Caco-2 (cell line): ENCODE data around the gene MAPK14. TPM values are rescaled to one million over a fixed set of nuclear protein-coding genes. Genes with fewer than 3 reads are reported as not detected.

Experiments used
- BruUV-seq: library from RNA; stranded (reverse); fragments of 400-500 nt; replicated peaks from 2 replicates; lab custom pipeline; 2021; lab: Mats Ljungman, UMichigan
- CTCF ChIA-PET: fragments of 300-600 bp; sonication (Branson Sonifier 250); formaldehyde crosslinking; loops from one replicate; lab custom pipeline; 2022; ENCODE audit warnings: antibody characterized with exemption; lab: Charles Lee
- POLR2A ChIA-PET: fragments of 300-600 bp; sonication (Branson Sonifier 250); formaldehyde crosslinking; loops from one replicate; lab custom pipeline; 2022; ENCODE audit warnings: antibody characterized with exemption; lab: Charles Lee
- DNase-seq, 2 experiments: peaks; one replicate each; pipeline versions ENCODE4 v3.0.0 to v3.0.0-alpha.2; 2020 to 2022
- H3K27me3 ChIP-seq: replicated peaks from 2 replicates; pipeline ENCODE4 v1.6.0; 2011; ENCODE audit warnings: low read length; ENCODE audit not compliant: control insufficient read depth, insufficient read depth
- H3K36me3 ChIP-seq: 2 replicates; pipeline ENCODE4 v1.5.1; 2011; ENCODE audit warnings: low read length; ENCODE audit not compliant: control insufficient read depth, insufficient read depth
- H3K4me1 ChIP-seq: fragments of 250-450 bp; sonication (Bioruptor Pico); 2 replicates; pipeline ENCODE4 v1.5.1; 2020; ENCODE audit warnings: mild to moderate bottlenecking
- H3K4me3 ChIP-seq: 2 replicates; pipeline ENCODE4 v1.5.1; 2011; ENCODE audit warnings: low read depth, mild to moderate bottlenecking, control low read depth, low read length
- H3K9me3 ChIP-seq: fragments of 250-450 bp; sonication (Bioruptor Pico); 2 replicates; pipeline ENCODE4 v1.5.1; 2020; ENCODE audit warnings: mild to moderate bottlenecking, moderate library complexity
- H3K27ac Mint-ChIP-seq: one replicate; pipeline ENCODE4 v1.8.0; 2022; ENCODE audit warnings: mixed read lengths; ENCODE audit not compliant: unreplicated experiment
- H3K27me3 Mint-ChIP-seq: one replicate; pipeline ENCODE4 v1.8.0; 2022; ENCODE audit warnings: mixed read lengths; ENCODE audit not compliant: insufficient read depth, unreplicated experiment
- H3K36me3 Mint-ChIP-seq: one replicate; pipeline ENCODE4 v1.8.0; 2022; ENCODE audit warnings: mild to moderate bottlenecking, mixed read lengths; ENCODE audit not compliant: insufficient read depth, unreplicated experiment
- H3K4me1 Mint-ChIP-seq: one replicate; pipeline ENCODE4 v1.8.0; 2022; ENCODE audit warnings: low read depth, mixed read lengths; ENCODE audit not compliant: unreplicated experiment
- H3K4me3 Mint-ChIP-seq: one replicate; pipeline ENCODE4 v1.8.0; 2022; ENCODE audit warnings: mild to moderate bottlenecking, moderate library complexity, mixed read lengths; ENCODE audit not compliant: unreplicated experiment
- H3K9me3 Mint-ChIP-seq: one replicate; pipeline ENCODE4 v1.8.0; 2022; ENCODE audit warnings: mixed read lengths; ENCODE audit not compliant: unreplicated experiment
- intact Hi-C: fragments of 100-400 bp; cut with micrococcal nuclease; formaldehyde crosslinking; loops from one replicate; pipeline ENCODE4 v1.10.0; 2022; ENCODE audit not compliant: unreplicated experiment
- total RNA-seq: library from RNA; stranded (reverse); gene quantifications from 2 replicates; pipeline ENCODE4 v1.2.3, GENCODE V29; 2022
- TF ChIP-seq, protein P1 (sequence below), 2 experiments: fragments of 200-600 bp in 1 of 2; IDR thresholded peaks; 1 replicate in 1 of 2; 2 replicates in 1 of 2; pipeline versions ENCODE4 v1.5.1 to v1.8.0; 2011 to 2022; ENCODE audit warnings: antibody characterized with exemption in 1 of 2, control low read depth in 1 of 2, inconsistent platforms in 1 of 2, low read depth in 1 of 2, low read length in 1 of 2, mild to moderate bottlenecking in 1 of 2, moderate library complexity in 1 of 2; ENCODE audit not compliant: insufficient read depth in 1 of 2, severe bottlenecking in 1 of 2, unreplicated experiment in 1 of 2

The MAPK14 gene
- total RNA-seq, 1 experiment from 2014 or later: 72.0 TPM

DNA sequence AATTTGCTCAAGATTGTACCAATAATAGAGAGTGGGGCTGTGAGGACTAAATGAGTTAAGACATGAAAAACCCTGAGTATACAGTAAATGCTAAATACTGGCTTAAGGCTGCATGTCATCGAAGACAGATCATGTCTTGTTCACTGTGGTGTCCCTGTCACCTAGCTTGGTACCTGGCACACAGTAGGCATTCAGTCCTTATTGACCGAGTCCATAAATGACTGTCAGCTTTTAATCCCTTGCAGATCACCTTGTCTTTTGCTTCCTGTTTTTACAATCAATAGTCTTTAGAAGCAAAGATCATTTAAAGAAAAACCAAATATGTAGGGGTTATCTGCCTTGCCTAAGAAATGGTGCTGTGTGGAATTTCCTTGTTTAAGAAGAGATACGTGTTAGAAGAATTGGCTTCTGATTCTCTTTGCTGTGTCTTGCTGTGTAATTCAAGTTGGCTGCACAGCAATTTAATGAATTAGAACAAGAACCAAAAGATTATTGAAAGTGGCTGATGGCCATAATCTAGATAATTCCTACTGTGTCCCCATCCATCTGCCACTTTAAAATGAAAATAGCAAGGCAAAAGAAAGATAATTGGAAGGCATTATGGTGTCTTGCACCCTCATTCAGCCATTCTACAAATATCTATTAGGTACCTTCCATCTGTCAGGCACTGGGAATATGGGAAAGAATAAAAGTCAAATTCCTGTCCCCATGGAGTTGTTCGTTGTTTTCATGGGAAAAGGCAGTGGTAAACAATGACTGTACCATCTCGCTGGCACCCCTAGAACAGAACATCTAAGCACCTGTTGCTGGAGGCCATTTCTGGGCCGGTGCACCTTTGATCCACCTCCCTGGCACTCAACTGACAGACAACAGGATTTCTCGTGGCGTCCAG is 90.3 kb downstream of the MAPK14 start:
- peaks cover 18% of the 10 kb centered on the region for H3K4me1 ChIP-seq
- CTCF ChIA-PET: no interaction called here
- no peaks in the 10 kb centered on the region for H3K27me3 ChIP-seq
- no peaks in the 10 kb centered on the region for H3K36me3 ChIP-seq
- TF ChIP-seq, protein P1, sequence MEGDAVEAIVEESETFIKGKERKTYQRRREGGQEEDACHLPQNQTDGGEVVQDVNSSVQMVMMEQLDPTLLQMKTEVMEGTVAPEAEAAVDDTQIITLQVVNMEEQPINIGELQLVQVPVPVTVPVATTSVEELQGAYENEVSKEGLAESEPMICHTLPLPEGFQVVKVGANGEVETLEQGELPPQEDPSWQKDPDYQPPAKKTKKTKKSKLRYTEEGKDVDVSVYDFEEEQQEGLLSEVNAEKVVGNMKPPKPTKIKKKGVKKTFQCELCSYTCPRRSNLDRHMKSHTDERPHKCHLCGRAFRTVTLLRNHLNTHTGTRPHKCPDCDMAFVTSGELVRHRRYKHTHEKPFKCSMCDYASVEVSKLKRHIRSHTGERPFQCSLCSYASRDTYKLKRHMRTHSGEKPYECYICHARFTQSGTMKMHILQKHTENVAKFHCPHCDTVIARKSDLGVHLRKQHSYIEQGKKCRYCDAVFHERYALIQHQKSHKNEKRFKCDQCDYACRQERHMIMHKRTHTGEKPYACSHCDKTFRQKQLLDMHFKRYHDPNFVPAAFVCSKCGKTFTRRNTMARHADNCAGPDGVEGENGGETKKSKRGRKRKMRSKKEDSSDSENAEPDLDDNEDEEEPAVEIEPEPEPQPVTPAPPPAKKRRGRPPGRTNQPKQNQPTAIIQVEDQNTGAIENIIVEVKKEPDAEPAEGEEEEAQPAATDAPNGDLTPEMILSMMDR (IDR thresholded peaks at IDR 0.05; ENCODE audit: insufficient read depth in 1 of 2, low read depth in 1 of 2, low read length in 1 of 2, severe bottlenecking in 1 of 2, unreplicated experiment in 1 of 2): no peak
- no peaks in the 10 kb centered on the region for H3K9me3 ChIP-seq
- DNase-seq: no peak
- no peaks in the 10 kb centered on the region for H3K9me3 Mint-ChIP-seq
- POLR2A ChIA-PET: no interaction called here
- H3K4me3 Mint-ChIP-seq: no peak overlapping the region
- intact Hi-C loops: no loop called here
- H3K27me3 Mint-ChIP-seq: no peaks in the 10 kb centered on the region
- no peak overlapping the region for H3K4me3 ChIP-seq
- no peak overlapping the region for H3K27ac Mint-ChIP-seq
- H3K4me1 Mint-ChIP-seq: peaks cover 13% of the 10 kb centered on the region
- BruUV-seq: no TSS peak
- H3K36me3 Mint-ChIP-seq: peaks cover 32% of the 10 kb centered on the region

DNA sequence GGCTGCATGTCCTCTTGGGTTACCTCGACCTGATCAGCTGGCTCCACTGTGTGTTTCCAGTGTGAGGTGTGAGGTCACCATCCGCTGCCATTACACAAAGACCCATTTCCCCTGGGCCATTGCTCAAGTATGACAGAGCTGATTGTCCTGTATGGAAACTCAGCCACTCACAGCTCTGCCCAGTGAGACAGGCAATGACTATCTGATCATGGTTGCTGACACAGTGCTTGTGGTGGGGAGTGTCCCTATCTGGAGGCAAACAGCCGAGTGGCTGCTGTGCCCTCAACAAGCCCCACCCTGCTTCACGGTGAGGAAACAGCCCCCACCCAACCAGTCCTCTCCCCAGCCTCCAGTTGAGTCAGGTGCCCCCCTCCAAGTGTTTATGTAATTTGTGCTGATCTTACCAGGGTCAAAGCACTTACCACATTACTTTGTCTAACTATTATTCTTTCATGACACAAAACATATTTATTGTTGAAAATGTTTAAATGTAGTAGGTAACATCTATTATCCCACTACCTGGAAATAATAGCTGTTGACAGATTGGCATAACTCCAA is 91.0 kb downstream of the MAPK14 start:
- Mint-ChIP-seq H3K27ac (no peak overlapping the region), H3K27me3 (no peaks in the 10 kb centered on the region), H3K4me1 (peaks cover 13% of the 10 kb centered on the region), H3K4me3 (no peak overlapping the region), H3K9me3 (no peaks in the 10 kb centered on the region), H3K36me3 (peaks cover 36% of the 10 kb centered on the region)
- no peaks in the 10 kb centered on the region for H3K36me3 ChIP-seq
- H3K4me3 ChIP-seq: no peak overlapping the region
- H3K9me3 ChIP-seq: no peaks in the 10 kb centered on the region
- ChIA-PET POLR2A (no interaction called here), CTCF (no interaction called here)
- peaks cover 18% of the 10 kb centered on the region for H3K4me1 ChIP-seq
- no TSS peak for BruUV-seq
- no peaks in the 10 kb centered on the region for H3K27me3 ChIP-seq
- intact Hi-C loops: no loop called here
- TF ChIP-seq, protein P1 (IDR thresholded peaks at IDR 0.05; ENCODE audit: insufficient read depth in 1 of 2, low read depth in 1 of 2, low read length in 1 of 2, severe bottlenecking in 1 of 2, unreplicated experiment in 1 of 2): no peak
- no peak for DNase-seq

DNA sequence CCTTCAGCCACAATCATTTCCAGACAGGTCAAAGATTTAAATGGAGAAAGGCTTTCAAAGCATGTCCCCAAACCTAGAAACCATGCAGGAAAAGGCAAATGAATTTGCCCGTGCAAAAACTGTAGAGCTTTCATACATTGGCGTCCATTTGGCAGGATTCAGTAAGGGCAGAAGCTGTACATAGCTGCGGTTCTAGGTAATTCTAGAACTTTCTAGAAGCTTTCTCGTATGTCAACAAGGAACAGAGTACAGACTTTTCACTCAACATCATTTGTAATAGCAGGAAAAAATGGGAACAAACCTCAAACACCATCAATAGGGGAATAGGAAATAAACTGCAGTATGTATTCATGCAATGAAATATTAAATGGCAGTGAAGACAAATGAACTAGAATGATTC is 91.6 kb downstream of the MAPK14 start:
- Histone ChIP-seq H3K9me3 (no peaks in the 10 kb centered on the region), H3K4me3 (no peak overlapping the region), H3K36me3 (no peaks in the 10 kb centered on the region), H3K27me3 (no peaks in the 10 kb centered on the region), H3K4me1 (peaks cover 18% of the 10 kb centered on the region)
- Mint-ChIP-seq H3K4me3 (no peak overlapping the region), H3K4me1 (peaks cover 13% of the 10 kb centered on the region), H3K27me3 (no peaks in the 10 kb centered on the region), H3K27ac (no peak overlapping the region), H3K9me3 (no peaks in the 10 kb centered on the region), H3K36me3 (peaks cover 39% of the 10 kb centered on the region)
- CTCF ChIA-PET: no interaction called here
- intact Hi-C loops: no loop called here
- POLR2A ChIA-PET: no interaction called here
- no TSS peak for BruUV-seq
- TF ChIP-seq, protein P1 (IDR thresholded peaks at IDR 0.05; ENCODE audit: insufficient read depth in 1 of 2, low read depth in 1 of 2, low read length in 1 of 2, severe bottlenecking in 1 of 2, unreplicated experiment in 1 of 2): no peak
- no peak for DNase-seq
